ENCODE data around the gene MFSD11. TPM values are rescaled to one million over a fixed set of nuclear protein-coding genes. Genes with fewer than 3 reads are reported as not detected.
"Not testable (repeated sequence)": the region's sequence is repeated elsewhere in the genome, so short reads cannot be mapped to it uniquely, and the experiment has no call there.

MFSD11 gene
- total and polyA plus RNA-seq, 2 donors (not counting 3 experiments of a cell fraction or from before 2014, with no cell fraction given) = 23.5 to 35.2 TPM

GRCh38 chr17:76738468-76738850 lies 540 bp downstream of the MFSD11 start:
- intact Hi-C loops (cut with micrococcal nuclease) = loop anchor here (2.0 to 5.0 kb wide), 3 partner anchors 34 to 319 kb away; no protein-coding TSS in a partner anchor

GRCh38 chr17:76739568-76740115 lies 1.7 kb downstream of the MFSD11 start:
- Histone ChIP-seq H3K4me2 (ENCODE audit: insufficient read depth, low read length) (peak overlapping the region; percentile 96), H3K36me3 (ENCODE audit: control insufficient read depth in 2 of 2, extremely low read depth in 1 of 2, insufficient read depth in 2 of 2, low read length in 2 of 2) (peaks cover 2 to 11% of the 10 kb centered on the region in 2 experiments), H3K79me2 (ENCODE audit: control insufficient read depth, insufficient read depth, low read length) (peaks cover 37% of the 10 kb centered on the region), H3K4me1 (ENCODE audit: control insufficient read depth, extremely low read depth, insufficient read depth, low read length) (peaks cover 20% of the 10 kb centered on the region)
- CTCF ChIA-PET = interaction anchor here (1.1 to 2.6 kb wide), 4 partner anchors 13 to 77 kb away, joined by 3 to 11 read pairs (median 5); partner anchors contain the start of genes JMJD6 and METTL23
- BruUV-seq (replicated peaks); H3K9ac ChIP-seq (replicated peaks; ENCODE audit: extremely low read depth, insufficient read depth, low read length); H4K20me1 ChIP-seq (replicated peaks; ENCODE audit: control insufficient read depth, extremely low read depth, insufficient read depth, low read length); POLR2A ChIA-PET; H3K9me1 ChIP-seq (replicated peaks; ENCODE audit: control insufficient read depth, extremely low read depth, insufficient read depth, low read length); H3K27me3 ChIP-seq (ENCODE audit: control insufficient read depth in 2 of 2, insufficient read depth in 2 of 2, low read length in 2 of 2); H2AFZ ChIP-seq (ENCODE audit: low read depth, low read length); FAIRE-seq; H3K9me3 ChIP-seq (replicated peaks; ENCODE audit: control insufficient read depth, insufficient read depth, low read length); H3K27ac ChIP-seq (ENCODE audit: insufficient read depth, low read depth, low read length); dilution Hi-C loops (cut with MboI; ENCODE audit: extremely low pct_ligation_motif_present, low sequenced_read_pairs); H3K4me3 ChIP-seq (replicated peaks in 1 of 3; ENCODE audit: insufficient read depth in 1 of 3, low read depth in 1 of 3, low read length in 3 of 3); DNase-seq (ENCODE audit: low read depth, low spot score): not testable (repeated sequence)
- intact Hi-C loops (cut with micrococcal nuclease) = loop anchor here (2.0 to 5.0 kb wide), 3 partner anchors 33 to 318 kb away; no protein-coding TSS in a partner anchor

More at GRCh38 chr17:76738468-76738850, 540 bp downstream of the MFSD11 start:
- POLR2A ChIA-PET = interaction anchor here (1.2 to 2.7 kb wide), 3 partner anchors 10 to 34 kb away, joined by 5 to 21 read pairs (median 6); no protein-coding TSS in a partner anchor
- Histone ChIP-seq H3K79me2 (ENCODE audit: control insufficient read depth, insufficient read depth, low read length) (peaks cover 49% of the 10 kb centered on the region), H3K4me2 (ENCODE audit: insufficient read depth, low read length) (peak overlapping the region; percentile 96), H3K9ac (replicated peaks; ENCODE audit: extremely low read depth, insufficient read depth, low read length) (peak overlapping the region; percentile 87), H3K9me1 (replicated peaks; ENCODE audit: control insufficient read depth, extremely low read depth, insufficient read depth, low read length) (no peaks in the 10 kb centered on the region), H3K27ac (ENCODE audit: insufficient read depth, low read depth, low read length) (peak overlapping the region; percentile 92), H3K4me1 (ENCODE audit: control insufficient read depth, extremely low read depth, insufficient read depth, low read length) (peaks cover 31% of the 10 kb centered on the region), H3K9me3 (replicated peaks; ENCODE audit: control insufficient read depth, insufficient read depth, low read length) (no peaks in the 10 kb centered on the region), H3K27me3 (ENCODE audit: control insufficient read depth in 2 of 2, insufficient read depth in 2 of 2, low read length in 2 of 2) (no peaks in the 10 kb centered on the region), H4K20me1 (replicated peaks; ENCODE audit: control insufficient read depth, extremely low read depth, insufficient read depth, low read length) (peaks cover 3% of the 10 kb centered on the region), H2AFZ (ENCODE audit: low read depth, low read length) (peak overlapping the region; percentile 87), H3K36me3 (ENCODE audit: control insufficient read depth in 2 of 2, extremely low read depth in 1 of 2, insufficient read depth in 2 of 2, low read length in 2 of 2) (peaks cover 5 to 19% of the 10 kb centered on the region in 2 experiments), H3K4me3 (replicated peaks in 1 of 3; ENCODE audit: insufficient read depth in 1 of 3, low read depth in 1 of 3, low read length in 3 of 3) (peak overlapping the region; percentile 68 to 96 (median 82))
- dilution Hi-C loops (cut with MboI; ENCODE audit: extremely low pct_ligation_motif_present, low sequenced_read_pairs) = no loop called here
- FAIRE-seq (no peak), DNase-seq (ENCODE audit: low read depth, low spot score) (peak; percentile 53)
- CTCF ChIA-PET = interaction anchor here (1.4 to 3.8 kb wide), 6 partner anchors 12 to 318 kb away, joined by 3 to 22 read pairs (median 8); partner anchors contain the start of genes JMJD6 and METTL23
- TF ChIP-seq, protein P1, sequence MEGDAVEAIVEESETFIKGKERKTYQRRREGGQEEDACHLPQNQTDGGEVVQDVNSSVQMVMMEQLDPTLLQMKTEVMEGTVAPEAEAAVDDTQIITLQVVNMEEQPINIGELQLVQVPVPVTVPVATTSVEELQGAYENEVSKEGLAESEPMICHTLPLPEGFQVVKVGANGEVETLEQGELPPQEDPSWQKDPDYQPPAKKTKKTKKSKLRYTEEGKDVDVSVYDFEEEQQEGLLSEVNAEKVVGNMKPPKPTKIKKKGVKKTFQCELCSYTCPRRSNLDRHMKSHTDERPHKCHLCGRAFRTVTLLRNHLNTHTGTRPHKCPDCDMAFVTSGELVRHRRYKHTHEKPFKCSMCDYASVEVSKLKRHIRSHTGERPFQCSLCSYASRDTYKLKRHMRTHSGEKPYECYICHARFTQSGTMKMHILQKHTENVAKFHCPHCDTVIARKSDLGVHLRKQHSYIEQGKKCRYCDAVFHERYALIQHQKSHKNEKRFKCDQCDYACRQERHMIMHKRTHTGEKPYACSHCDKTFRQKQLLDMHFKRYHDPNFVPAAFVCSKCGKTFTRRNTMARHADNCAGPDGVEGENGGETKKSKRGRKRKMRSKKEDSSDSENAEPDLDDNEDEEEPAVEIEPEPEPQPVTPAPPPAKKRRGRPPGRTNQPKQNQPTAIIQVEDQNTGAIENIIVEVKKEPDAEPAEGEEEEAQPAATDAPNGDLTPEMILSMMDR (IDR thresholded peaks at IDR 0.05; ENCODE audit: extremely low read depth in 1 of 2, insufficient read depth in 1 of 2, low read depth in 1 of 2, low read length in 2 of 2) = no peak
- TF ChIP-seq EZH2 (IDR thresholded peaks at IDR 0.05; ENCODE audit: borderline replicate concordance, low read depth, low read length, severe bottlenecking) (no peak), POLR2A (IDR thresholded peaks at IDR 0.05; ENCODE audit: low read depth, low read length) (no peak), GATA2 (IDR thresholded peaks at IDR 0.05; ENCODE audit: insufficient read depth, insufficient read length, low read depth, low read length) (no peak), FOS (IDR thresholded peaks at IDR 0.05; ENCODE audit: borderline replicate concordance, insufficient read depth, low read length) (no peak), POLR2AphosphoS5 (IDR thresholded peaks at IDR 0.05; ENCODE audit: insufficient read depth, low read depth, low read length) (no peak), MYC (IDR thresholded peaks at IDR 0.05; ENCODE audit: low read depth, low read length) (no peak), JUN (IDR thresholded peaks at IDR 0.05; ENCODE audit: borderline replicate concordance, insufficient read depth, insufficient read length, low read depth) (no peak)
- TF ChIP-seq, protein P2, sequence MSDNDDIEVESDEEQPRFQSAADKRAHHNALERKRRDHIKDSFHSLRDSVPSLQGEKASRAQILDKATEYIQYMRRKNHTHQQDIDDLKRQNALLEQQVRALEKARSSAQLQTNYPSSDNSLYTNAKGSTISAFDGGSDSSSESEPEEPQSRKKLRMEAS (IDR thresholded peaks at IDR 0.05; ENCODE audit: insufficient read depth, insufficient read length) = no peak
- BruUV-seq (replicated peaks) = no TSS peak
